ENCODE results near the gene FANCC. TPM values are rescaled to one million over a fixed set of nuclear protein-coding genes. Genes with fewer than 3 reads are reported as not detected.

Gene FANCC
- total RNA-seq, 1 donor from 2014 or later = 7.9 TPM

DNA sequence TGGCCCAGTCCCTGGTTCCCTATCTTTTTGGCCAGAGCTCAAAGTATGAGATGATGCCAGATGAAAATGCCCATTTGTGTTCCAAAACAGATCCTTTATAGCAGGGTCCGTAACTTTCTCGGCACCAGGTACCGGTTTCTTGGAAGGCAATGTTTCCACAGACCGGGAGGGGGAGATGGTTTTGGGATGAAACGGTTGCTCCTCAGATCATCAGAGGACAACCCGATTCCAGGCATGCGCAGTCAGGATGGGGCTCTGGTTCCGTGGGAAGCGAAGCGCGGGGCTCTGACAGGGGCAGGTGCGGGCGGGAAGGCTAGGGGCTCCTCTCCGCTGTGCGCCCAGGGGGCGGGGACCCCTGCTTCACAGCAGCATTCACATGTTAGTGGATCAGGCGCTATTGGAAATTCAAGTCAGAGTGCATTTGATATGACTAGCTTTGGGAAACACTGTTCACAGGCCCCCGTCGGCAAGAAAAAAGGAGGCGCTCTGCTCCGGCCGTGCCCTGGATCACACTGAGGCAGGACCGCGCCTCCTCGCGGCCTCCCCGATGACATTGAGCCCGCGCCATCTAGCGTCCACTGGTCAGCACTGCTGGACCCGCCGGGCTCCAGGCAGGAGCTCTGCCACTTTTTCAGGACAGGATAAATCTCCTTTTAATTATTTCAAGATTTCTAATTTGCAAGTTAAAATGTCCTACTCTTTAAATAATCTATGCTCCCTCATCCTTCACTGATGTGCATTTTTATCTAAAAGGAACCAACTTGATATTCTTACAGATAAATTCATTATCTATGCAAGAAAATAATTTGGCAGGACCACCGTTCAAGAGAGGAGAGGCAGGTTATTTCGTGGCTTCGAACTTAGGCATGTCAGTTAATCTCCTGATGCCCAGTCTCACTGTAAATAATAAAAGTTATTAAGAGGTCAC, 190.0 kb downstream of the FANCC start:
- Mint-ChIP-seq H3K36me3 (ENCODE audit: low read depth, unreplicated experiment) (no peaks in the 10 kb centered on the region), H3K9me3 (ENCODE audit: unreplicated experiment) (no peaks in the 10 kb centered on the region), H3K4me1 (ENCODE audit: low read depth, unreplicated experiment) (peaks cover 12% of the 10 kb centered on the region), H3K4me3 (ENCODE audit: unreplicated experiment) (peak overlapping the region; percentile 80), H3K27ac (ENCODE audit: unreplicated experiment) (peak overlapping the region; percentile 12), H3K27me3 (ENCODE audit: low read depth, unreplicated experiment) (no peaks in the 10 kb centered on the region)
- Histone ChIP-seq H3K9ac (ENCODE audit: low read length) (peak overlapping the region; percentile 63), H3K27me3 (ENCODE audit: insufficient read depth, low read length) (no peaks in the 10 kb centered on the region), H3K27ac (ENCODE audit: low read depth, low read length) (no peak overlapping the region), H4K20me1 (ENCODE audit: insufficient read depth, low read length) (no peaks in the 10 kb centered on the region), H3K4me3 (ENCODE audit: insufficient read depth, low read depth, low read length) (peak overlapping the region; percentile 49), H2AFZ (ENCODE audit: low read depth, low read length) (peak overlapping the region; percentile 51), H3K4me1 (ENCODE audit: insufficient read depth, low read length) (no peaks in the 10 kb centered on the region), H3K9me3 (ENCODE audit: insufficient read depth, low read depth, low read length) (no peaks in the 10 kb centered on the region), H3K4me2 (ENCODE audit: low read length) (peak overlapping the region; percentile 86), H3K79me2 (ENCODE audit: insufficient read depth, low read length) (no peaks in the 10 kb centered on the region), H3K36me3 (ENCODE audit: insufficient read depth, low read length) (no peaks in the 10 kb centered on the region)
- peak; percentile 52 for DNase-seq (ENCODE audit: low read depth)
- FAIRE-seq = no peak
- TF ChIP-seq CTCF (IDR thresholded peaks at IDR 0.05; ENCODE audit: insufficient read depth, low read depth, low read length) (peak; percentile 95), EZH2 (IDR thresholded peaks at IDR 0.05; ENCODE audit: insufficient read depth, low read length) (no peak)

- Histone ChIP-seq H3K27ac (ENCODE audit: low read depth, low read length) (no peak overlapping the region), H3K9me3 (ENCODE audit: insufficient read depth, low read depth, low read length) (no peaks in the 10 kb centered on the region), H3K27me3 (ENCODE audit: insufficient read depth, low read length) (no peaks in the 10 kb centered on the region), H3K4me2 (ENCODE audit: low read length) (peak overlapping the region; percentile 86), H3K36me3 (ENCODE audit: insufficient read depth, low read length) (no peaks in the 10 kb centered on the region), H3K4me1 (ENCODE audit: insufficient read depth, low read length) (no peaks in the 10 kb centered on the region), H3K9ac (ENCODE audit: low read length) (no peak overlapping the region), H3K4me3 (ENCODE audit: insufficient read depth, low read depth, low read length) (no peak overlapping the region), H2AFZ (ENCODE audit: low read depth, low read length) (no peak overlapping the region), H3K79me2 (ENCODE audit: insufficient read depth, low read length) (no peaks in the 10 kb centered on the region), H4K20me1 (ENCODE audit: insufficient read depth, low read length) (no peaks in the 10 kb centered on the region)
- FAIRE-seq = no peak
- H3K4me1 Mint-ChIP-seq (ENCODE audit: low read depth, unreplicated experiment) = peaks cover 12% of the 10 kb centered on the region
- DNase-seq (ENCODE audit: low read depth) = no peak
- H3K4me3 Mint-ChIP-seq (ENCODE audit: unreplicated experiment) = no peak overlapping the region
- no peak overlapping the region for H3K27ac Mint-ChIP-seq (ENCODE audit: unreplicated experiment)
- H3K9me3 Mint-ChIP-seq (ENCODE audit: unreplicated experiment) = no peaks in the 10 kb centered on the region
- no peaks in the 10 kb centered on the region for H3K36me3 Mint-ChIP-seq (ENCODE audit: low read depth, unreplicated experiment)
- TF ChIP-seq EZH2 (IDR thresholded peaks at IDR 0.05; ENCODE audit: insufficient read depth, low read length) (no peak), CTCF (IDR thresholded peaks at IDR 0.05; ENCODE audit: insufficient read depth, low read depth, low read length) (no peak)
- no peaks in the 10 kb centered on the region for H3K27me3 Mint-ChIP-seq (ENCODE audit: low read depth, unreplicated experiment)
Observed at GRCh38 chr9:95126739-95127138, 190.8 kb downstream of the FANCC start.

GRCh38 chr9:95125652-95126051, 191.9 kb downstream of the FANCC start:
- no peak for FAIRE-seq

More at GRCh38 chr9:95125652-95126051, 191.9 kb downstream of the FANCC start:
- Mint-ChIP-seq H3K9me3 (ENCODE audit: unreplicated experiment) (no peaks in the 10 kb centered on the region), H3K36me3 (ENCODE audit: low read depth, unreplicated experiment) (no peaks in the 10 kb centered on the region), H3K4me3 (ENCODE audit: unreplicated experiment) (no peak overlapping the region), H3K4me1 (ENCODE audit: low read depth, unreplicated experiment) (peaks cover 3% of the 10 kb centered on the region), H3K27ac (ENCODE audit: unreplicated experiment) (no peak overlapping the region), H3K27me3 (ENCODE audit: low read depth, unreplicated experiment) (no peaks in the 10 kb centered on the region)
- H3K4me1 ChIP-seq (ENCODE audit: insufficient read depth, low read length) = no peaks in the 10 kb centered on the region
- no peak overlapping the region for H2AFZ ChIP-seq (ENCODE audit: low read depth, low read length)
- H3K79me2 ChIP-seq (ENCODE audit: insufficient read depth, low read length) = no peaks in the 10 kb centered on the region
- H3K27ac ChIP-seq (ENCODE audit: low read depth, low read length) = no peak overlapping the region
- no peaks in the 10 kb centered on the region for H4K20me1 ChIP-seq (ENCODE audit: insufficient read depth, low read length)
- no peaks in the 10 kb centered on the region for H3K9me3 ChIP-seq (ENCODE audit: insufficient read depth, low read depth, low read length)
- no peaks in the 10 kb centered on the region for H3K36me3 ChIP-seq (ENCODE audit: insufficient read depth, low read length)
- no peak overlapping the region for H3K9ac ChIP-seq (ENCODE audit: low read length)
- H3K4me2 ChIP-seq (ENCODE audit: low read length) = no peak overlapping the region
- no peak for TF ChIP-seq EZH2 (IDR thresholded peaks at IDR 0.05; ENCODE audit: insufficient read depth, low read length)
- H3K27me3 ChIP-seq (ENCODE audit: insufficient read depth, low read length) = no peaks in the 10 kb centered on the region
- no peak for DNase-seq (ENCODE audit: low read depth)
- H3K4me3 ChIP-seq (ENCODE audit: insufficient read depth, low read depth, low read length) = no peak overlapping the region
